Testis (tissue), 5 donors: ENCODE data around the gene VCAM1. TPM values are rescaled to one million over a fixed set of nuclear protein-coding genes. Genes with fewer than 3 reads are reported as not detected.
A peak's percentile ranks its signal among the peaks of the same experiment; 100 is the strongest.

Source experiments
- DNase-seq: peaks from one replicate; pipeline ENCODE4 v3.0.0-alpha.2; 2019
- H3K27ac ChIP-seq, 2 donors: fragments of 200-600 bp; sonication (generic); one replicate each; pipeline ENCODE4 v1.5.1; 2019
- H3K27me3 ChIP-seq: fragments of 200-600 bp; sonication (generic); one replicate; pipeline ENCODE4 v1.5.1; 2019
- H3K36me3 ChIP-seq: fragments of 200-600 bp; sonication (generic); one replicate; pipeline ENCODE4 v1.5.1; 2017; ENCODE audit warnings: low read depth; ENCODE audit errors: missing control alignments
- H3K4me1 ChIP-seq: fragments of 200-600 bp; sonication (generic); one replicate; pipeline ENCODE4 v1.5.1; 2019
- H3K4me3 ChIP-seq, 2 donors: fragments of 200-600 bp; sonication (generic); one replicate each; pipeline ENCODE4 v1.5.1; 2017 to 2019
- H3K9me3 ChIP-seq: fragments of 200-600 bp; sonication (generic); one replicate; pipeline ENCODE4 v1.5.1; 2017
- POLR2A ChIP-seq: fragments of 450-650 bp; IDR thresholded peaks from one replicate; pipeline ENCODE4 v1.6.1; 2017; ENCODE audit warnings: antibody characterized with exemption, mild to moderate bottlenecking, moderate library complexity
- WGBS, 2 donors: methylation state at CpG; one replicate each; pipeline ENCODE4 v1.1.5; 2018; 5-methylcytosine and 5-hydroxymethylcytosine counted together
- intact Hi-C: fragments of 100-400 bp; cut with DNase I; formaldehyde crosslinking; loops from one replicate; pipeline ENCODE4 v1.15.1; 2023; ENCODE audit warnings: low total_unique reads
- long read RNA-seq, 2 donors: transcript quantifications; one replicate each; lab custom pipeline, GENCODE V29; 2026
- polyA plus RNA-seq: library from polyadenylated mRNA; stranded (reverse); fragments of 350-450 nt; fragmentation: Illumina TruSeq; extraction: RNeasy Lipid Tissue Mini Kit (QIAGEN cat#74804); gene quantifications from one replicate; pipeline ENCODE4 v1.2.3, GENCODE V29; 2014; ENCODE audit warnings: low read depth, low replicate concordance; ENCODE audit not compliant: insufficient read depth
- total RNA-seq, 2 donors: library from RNA; depleted of rRNA; stranded (reverse); fragments of >200 nt; gene quantifications; one replicate each; pipeline ENCODE4 v1.2.3, GENCODE V29; 2016
- TF ChIP-seq, protein P1 (sequence below), 3 experiments: fragments of 450-650 bp in 2 of 3; fragments of 200-600 bp in 1 of 3; sonication (generic) in 1 of 3; IDR thresholded peaks; one replicate each; pipeline ENCODE4 v1.5.1; 2016 to 2019; ENCODE audit warnings: antibody characterized with exemption in 3 of 3, mild to moderate bottlenecking in 2 of 3, moderate library complexity in 1 of 3

Gene VCAM1, protein sequence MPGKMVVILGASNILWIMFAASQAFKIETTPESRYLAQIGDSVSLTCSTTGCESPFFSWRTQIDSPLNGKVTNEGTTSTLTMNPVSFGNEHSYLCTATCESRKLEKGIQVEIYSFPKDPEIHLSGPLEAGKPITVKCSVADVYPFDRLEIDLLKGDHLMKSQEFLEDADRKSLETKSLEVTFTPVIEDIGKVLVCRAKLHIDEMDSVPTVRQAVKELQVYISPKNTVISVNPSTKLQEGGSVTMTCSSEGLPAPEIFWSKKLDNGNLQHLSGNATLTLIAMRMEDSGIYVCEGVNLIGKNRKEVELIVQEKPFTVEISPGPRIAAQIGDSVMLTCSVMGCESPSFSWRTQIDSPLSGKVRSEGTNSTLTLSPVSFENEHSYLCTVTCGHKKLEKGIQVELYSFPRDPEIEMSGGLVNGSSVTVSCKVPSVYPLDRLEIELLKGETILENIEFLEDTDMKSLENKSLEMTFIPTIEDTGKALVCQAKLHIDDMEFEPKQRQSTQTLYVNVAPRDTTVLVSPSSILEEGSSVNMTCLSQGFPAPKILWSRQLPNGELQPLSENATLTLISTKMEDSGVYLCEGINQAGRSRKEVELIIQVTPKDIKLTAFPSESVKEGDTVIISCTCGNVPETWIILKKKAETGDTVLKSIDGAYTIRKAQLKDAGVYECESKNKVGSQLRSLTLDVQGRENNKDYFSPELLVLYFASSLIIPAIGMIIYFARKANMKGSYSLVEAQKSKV
- 1 to 10 TPM; 4.1 to 8.6 TPM for total RNA-seq
- 11.7 TPM for polyA plus RNA-seq
- long read RNA-seq, donor 1, transcript VCAM1-201 (9 exons, 3,083 nt) = major isoform, 22 of 33 reads
- long read RNA-seq, donor 1, transcript VCAM1-205 (1 exons, 3,865 nt) = minor isoform, 10 of 33 reads
- long read RNA-seq, donor 1, partial matches to known transcripts = 0 of 33 reads
- long read RNA-seq, donor 1, other reads (novel, unspliced or antisense) = 0 of 33 reads
- long read RNA-seq, donor 2, transcript VCAM1-205 (1 exons, 3,865 nt) = minor isoform, 7 of 16 reads
- long read RNA-seq, donor 2, transcript VCAM1-201 (9 exons, 3,083 nt) = major isoform, 8 of 16 reads
- long read RNA-seq, donor 2, partial matches to known transcripts = 0 of 16 reads
- long read RNA-seq, donor 2, other reads (novel, unspliced or antisense) = 0 of 16 reads

DNA sequence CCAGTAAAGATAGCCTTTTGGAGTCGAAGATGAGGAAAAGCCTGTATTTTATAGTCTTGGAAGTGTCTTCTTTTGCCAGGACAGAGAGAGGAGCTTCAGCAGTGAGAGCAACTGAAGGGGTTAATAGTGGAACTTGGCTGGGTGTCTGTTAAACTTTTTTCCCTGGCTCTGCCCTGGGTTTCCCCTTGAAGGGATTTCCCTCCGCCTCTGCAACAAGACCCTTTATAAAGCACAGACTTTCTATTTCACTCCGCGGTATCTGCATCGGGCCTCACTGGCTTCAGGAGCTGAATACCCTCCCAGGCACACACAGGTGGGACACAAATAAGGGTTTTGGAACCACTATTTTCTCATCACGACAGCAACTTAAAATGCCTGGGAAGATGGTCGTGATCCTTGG, at the start of gene VCAM1:
TSS of gene VCAM1 (plus strand) at position 253 of the 400 bp plus-strand sequence. CDS start at position 372, 119 bp downstream.
- intact Hi-C loops = no loop called here
- TF ChIP-seq, protein P1, sequence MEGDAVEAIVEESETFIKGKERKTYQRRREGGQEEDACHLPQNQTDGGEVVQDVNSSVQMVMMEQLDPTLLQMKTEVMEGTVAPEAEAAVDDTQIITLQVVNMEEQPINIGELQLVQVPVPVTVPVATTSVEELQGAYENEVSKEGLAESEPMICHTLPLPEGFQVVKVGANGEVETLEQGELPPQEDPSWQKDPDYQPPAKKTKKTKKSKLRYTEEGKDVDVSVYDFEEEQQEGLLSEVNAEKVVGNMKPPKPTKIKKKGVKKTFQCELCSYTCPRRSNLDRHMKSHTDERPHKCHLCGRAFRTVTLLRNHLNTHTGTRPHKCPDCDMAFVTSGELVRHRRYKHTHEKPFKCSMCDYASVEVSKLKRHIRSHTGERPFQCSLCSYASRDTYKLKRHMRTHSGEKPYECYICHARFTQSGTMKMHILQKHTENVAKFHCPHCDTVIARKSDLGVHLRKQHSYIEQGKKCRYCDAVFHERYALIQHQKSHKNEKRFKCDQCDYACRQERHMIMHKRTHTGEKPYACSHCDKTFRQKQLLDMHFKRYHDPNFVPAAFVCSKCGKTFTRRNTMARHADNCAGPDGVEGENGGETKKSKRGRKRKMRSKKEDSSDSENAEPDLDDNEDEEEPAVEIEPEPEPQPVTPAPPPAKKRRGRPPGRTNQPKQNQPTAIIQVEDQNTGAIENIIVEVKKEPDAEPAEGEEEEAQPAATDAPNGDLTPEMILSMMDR (IDR thresholded peaks at IDR 0.05) = no peak
- no peak for TF ChIP-seq POLR2A
- no peaks in the 10 kb centered on the region for H3K9me3 ChIP-seq
- H3K4me3 ChIP-seq = peak within 1 kb of the TSS in 1 of 2 donors; percentile 29
- H3K4me1 ChIP-seq = no peaks in the 10 kb centered on the region
- peak; percentile 38 for DNase-seq
- H3K36me3 ChIP-seq = no peaks in the 10 kb centered on the region
- no peaks in the 10 kb centered on the region for H3K27me3 ChIP-seq
- WGBS, 2 donors = 5 to 24% methylated on average over 7 of the region's 7 CpGs
- peak within 1 kb of the TSS; percentile 19 to 22 for H3K27ac ChIP-seq

DNA sequence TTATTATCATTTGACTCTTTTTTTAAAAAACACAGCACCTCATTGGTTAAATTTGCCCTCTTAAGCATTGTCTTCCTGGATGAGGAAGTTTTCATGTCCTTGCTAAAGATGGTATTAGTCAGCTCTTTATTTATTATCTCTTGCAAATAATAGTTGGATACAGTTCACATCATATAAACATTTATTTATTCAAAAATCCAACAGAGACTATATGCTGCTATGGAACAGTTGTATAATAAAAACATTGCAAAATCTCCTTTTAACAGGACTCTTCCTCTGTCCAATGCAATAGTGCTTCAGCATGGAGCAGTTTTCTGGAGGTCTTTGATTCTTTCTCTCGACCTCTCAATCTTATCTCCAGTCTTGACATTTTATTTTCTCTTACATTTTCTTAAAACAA, 49.5 kb upstream of the VCAM1 start:
- Histone ChIP-seq H3K4me3 (no peak overlapping the region), H3K27me3 (no peaks in the 10 kb centered on the region), H3K9me3 (no peaks in the 10 kb centered on the region), H3K4me1 (no peaks in the 10 kb centered on the region), H3K27ac (no peak overlapping the region), H3K36me3 (no peaks in the 10 kb centered on the region)
- DNase-seq = no peak
- intact Hi-C loops = no loop called here
- WGBS, 2 donors = 76 to 80% methylated on average over 1 of the region's 1 CpG
- TF ChIP-seq, protein P1 (IDR thresholded peaks at IDR 0.05) = no peak
- TF ChIP-seq POLR2A = no peak

DNA sequence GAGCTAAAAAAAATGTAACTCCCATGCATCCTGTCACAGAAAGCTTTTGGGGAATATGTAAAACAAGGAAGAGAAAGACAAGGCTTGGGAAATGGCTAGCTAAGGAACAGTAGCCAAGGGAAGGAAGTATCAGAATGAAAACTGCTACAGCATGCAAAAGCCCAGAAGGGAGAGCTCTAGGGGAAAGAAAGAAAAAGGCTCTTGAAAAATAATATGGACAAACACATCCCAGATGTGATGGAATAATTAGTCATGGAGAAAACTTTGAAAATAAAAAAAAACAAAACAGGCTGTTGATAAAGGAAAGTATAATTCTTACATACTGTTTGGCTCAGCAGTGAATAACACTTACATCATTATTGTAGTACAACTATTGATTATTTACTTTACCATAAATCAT, 47.9 kb upstream of the VCAM1 start:
- H3K9me3 ChIP-seq = no peaks in the 10 kb centered on the region
- no peak for DNase-seq
- TF ChIP-seq, protein P1 (IDR thresholded peaks at IDR 0.05) = no peak
- TF ChIP-seq POLR2A = no peak
- intact Hi-C loops = no loop called here
- no peak overlapping the region for H3K4me3 ChIP-seq
- H3K27me3 ChIP-seq = no peaks in the 10 kb centered on the region
- no peak overlapping the region for H3K27ac ChIP-seq
- no peaks in the 10 kb centered on the region for H3K36me3 ChIP-seq
- H3K4me1 ChIP-seq = no peaks in the 10 kb centered on the region

DNA sequence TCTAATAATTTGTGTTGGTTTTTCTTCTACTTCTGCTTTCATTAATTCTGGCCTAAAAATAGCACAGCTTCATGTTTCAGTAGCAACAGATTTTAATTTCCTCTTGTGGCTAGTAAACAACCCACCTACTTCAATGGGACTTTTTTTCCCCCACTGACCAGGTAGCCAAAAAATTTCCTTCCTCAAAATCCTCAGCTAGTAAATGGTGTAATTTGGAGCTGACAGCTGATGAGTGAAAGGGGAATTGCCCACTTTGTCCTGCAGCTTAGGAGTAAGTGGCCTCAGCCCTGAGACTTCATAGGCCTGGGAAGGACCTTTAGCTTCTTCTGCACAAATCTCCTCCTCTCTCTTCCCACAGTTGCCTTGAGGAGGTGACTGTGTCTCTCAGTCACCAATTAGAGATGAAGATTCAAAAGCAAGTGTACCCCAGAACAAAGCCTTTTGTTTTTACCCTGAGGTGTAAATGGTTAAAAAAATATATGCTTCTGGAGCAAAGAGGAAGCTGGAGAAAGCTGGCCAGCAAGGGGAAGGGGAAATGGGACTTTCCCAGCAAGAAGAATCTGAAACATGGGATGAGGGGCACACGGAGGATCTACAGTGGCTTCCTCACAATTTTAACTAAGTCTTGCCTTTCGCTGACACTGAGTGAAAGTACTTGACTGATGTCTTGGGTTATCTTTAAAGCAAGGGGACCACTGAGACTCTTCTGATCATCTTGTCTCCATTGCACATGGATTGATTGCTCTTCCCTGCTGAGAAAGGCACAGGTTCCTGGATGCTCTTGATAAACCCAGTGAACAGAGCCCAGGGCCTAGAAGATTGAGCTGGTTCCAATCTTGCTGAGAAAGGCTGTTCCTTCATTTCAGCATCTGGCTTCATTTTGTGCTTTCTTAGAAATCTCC, 35.8 kb upstream of the VCAM1 start:
- WGBS, 2 donors = 53 to 79% methylated on average over 2 of the region's 2 CpGs
- TF ChIP-seq, protein P1 (IDR thresholded peaks at IDR 0.05) = no peak
- no peak for TF ChIP-seq POLR2A
- no peak overlapping the region for H3K27ac ChIP-seq

More for the DNA sequence above, 35.8 kb upstream of the VCAM1 start:
- DNase-seq = no peak
- Histone ChIP-seq H3K4me1 (no peaks in the 10 kb centered on the region), H3K27me3 (no peaks in the 10 kb centered on the region), H3K36me3 (no peaks in the 10 kb centered on the region), H3K9me3 (no peaks in the 10 kb centered on the region), H3K4me3 (no peak overlapping the region)
- intact Hi-C loops = no loop called here
